HG02973 (cell line): Measurements from ENCODE around the gene BICDL1.

ENCODE experiments used
- ATAC-seq: cut with Tn5 transposase; IDR thresholded peaks from one replicate; pipeline ENCODE4 v1.9.1; 2021; ENCODE audit warnings: moderate library complexity; ENCODE audit not compliant: unreplicated experiment

BICDL1 gene

GRCh38 chr12:120078868-120079267, 89.8 kb downstream of the BICDL1 start:
- ATAC-seq = no peak

DNA sequence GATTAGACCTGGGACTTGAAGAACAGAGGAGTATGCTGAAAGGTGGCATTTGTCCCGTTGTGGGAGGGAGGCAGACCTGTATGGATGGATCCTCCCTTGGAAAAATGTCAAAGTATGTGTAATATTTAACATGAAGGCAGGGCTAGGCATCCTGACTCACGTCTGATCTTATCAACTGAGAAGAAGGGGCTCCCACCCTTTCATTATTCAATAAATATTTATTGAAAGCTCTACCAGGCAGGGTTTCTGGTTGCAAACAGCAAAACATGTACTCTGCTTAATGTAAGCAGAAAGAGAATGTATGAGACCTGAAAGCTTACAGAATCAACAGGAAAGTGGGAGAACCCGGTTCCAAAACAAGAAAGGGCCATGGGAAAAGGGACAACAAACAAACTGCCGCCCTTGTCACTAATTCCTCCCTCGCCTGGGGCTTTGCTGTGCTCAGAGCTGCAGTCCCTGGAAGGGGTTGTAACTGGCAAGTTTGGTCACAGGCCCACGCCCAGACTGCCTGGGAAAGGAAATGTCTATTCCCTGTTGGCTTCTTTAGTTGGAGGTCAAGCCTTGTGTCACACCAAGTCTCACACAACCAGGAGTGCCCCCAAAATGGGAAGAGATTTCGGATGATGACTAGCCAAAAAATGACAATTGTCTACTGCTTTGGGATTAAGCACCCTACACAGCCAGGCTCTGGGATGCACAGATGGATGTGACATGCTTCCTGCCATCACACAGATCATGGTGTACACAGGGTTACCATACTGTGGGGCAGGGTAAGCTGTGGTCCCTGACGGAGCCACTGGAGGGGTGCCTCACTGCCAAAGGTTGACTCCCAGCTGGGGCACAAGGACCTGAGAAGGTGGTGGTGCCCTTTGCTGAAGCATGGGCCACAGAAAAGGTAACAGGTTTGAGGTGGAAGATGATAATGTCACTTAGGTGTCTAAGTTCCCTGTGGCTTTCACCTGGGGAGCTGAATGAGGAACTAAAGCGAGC, 90.7 kb downstream of the BICDL1 start:
- ATAC-seq = no peak

DNA sequence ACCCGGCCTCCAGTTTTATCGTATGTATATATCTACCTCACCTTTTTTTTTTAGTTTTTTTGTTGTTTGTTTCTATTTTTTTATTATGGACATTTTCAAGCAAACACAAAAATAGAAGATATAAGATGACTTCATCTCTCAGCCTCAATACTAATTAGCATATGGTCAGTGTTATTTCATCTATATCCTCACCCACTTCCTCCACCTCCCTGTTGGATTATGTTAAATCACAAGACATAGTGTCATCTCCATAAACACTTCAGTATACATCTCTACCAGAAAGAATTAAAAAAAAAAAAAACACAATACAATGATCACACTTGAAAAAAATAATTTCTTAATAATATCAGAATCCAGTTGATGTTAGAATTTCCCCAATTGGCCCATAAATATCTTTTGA, 92.6 kb downstream of the BICDL1 start:
- no peak for ATAC-seq

GRCh38 chr12:120085920-120086645, 97.0 kb downstream of the BICDL1 start:
- ATAC-seq = no peak

DNA sequence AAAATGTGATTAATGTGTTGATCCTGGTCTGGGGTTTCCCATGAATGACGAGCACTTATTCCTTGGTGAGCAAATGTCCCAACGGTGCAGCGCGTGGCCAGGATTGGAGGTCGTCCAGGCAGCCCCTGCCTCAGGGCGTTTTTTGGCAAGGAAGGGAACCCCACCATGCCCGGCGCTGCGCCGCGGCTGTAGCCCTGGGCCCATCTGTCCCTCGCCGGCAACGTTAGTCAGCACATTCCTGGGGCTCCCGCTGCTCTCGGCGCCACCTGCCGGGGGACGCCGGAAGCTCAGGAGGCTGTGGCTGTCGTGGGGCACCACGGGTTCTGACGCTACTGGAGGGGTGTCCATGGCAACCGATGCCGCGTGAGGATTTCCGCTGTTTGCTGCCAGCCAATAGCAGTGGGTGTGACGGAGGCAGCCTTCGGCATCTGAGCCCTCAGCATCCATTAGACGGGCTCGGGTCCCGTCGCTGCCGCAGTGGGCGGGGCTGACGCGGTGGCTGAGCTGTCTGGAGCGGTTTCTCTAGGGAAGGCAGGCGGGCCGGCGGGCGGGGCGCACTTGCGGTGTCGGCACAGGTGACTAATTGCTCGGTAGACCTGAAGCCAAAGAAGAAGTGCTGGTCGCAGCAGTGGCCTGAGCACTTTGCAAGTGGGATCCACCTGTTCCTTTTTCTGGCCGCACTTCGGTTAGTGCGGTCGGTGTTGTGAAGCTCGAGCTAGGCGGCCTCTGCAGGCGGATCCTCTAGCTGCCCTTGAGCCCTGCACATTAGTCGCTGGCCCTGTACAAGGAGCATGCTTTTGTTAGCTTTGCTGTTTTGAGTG, 98.0 kb downstream of the BICDL1 start:
- ATAC-seq = peak; percentile 96

DNA sequence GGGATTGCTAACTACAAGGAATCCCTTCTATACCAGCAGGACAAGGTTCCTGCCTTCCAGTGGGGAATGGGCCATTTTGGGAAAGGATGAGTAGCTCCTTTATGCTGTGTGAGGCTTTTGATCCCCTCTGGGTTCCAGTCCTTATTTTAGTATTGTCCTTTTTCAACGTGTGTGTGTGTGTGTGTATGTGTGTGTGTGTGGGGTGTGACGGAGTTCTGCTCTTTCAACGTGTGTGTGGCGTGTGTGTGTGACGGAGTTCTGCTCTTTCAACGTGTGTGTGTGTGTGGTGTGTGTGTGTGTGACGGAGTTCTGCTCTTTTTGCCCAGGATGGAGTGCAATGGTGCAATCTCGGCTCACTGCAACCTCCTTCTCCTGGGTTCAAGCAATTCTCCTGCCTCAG, 100.1 kb downstream of the BICDL1 start:
- ATAC-seq = no peak

- ATAC-seq = no peak
Observed at GRCh38 chr12:120089796-120090195, 100.8 kb downstream of the BICDL1 start.

- no peak for ATAC-seq
Observed at GRCh38 chr12:120090206-120090605, 101.2 kb downstream of the BICDL1 start.

DNA sequence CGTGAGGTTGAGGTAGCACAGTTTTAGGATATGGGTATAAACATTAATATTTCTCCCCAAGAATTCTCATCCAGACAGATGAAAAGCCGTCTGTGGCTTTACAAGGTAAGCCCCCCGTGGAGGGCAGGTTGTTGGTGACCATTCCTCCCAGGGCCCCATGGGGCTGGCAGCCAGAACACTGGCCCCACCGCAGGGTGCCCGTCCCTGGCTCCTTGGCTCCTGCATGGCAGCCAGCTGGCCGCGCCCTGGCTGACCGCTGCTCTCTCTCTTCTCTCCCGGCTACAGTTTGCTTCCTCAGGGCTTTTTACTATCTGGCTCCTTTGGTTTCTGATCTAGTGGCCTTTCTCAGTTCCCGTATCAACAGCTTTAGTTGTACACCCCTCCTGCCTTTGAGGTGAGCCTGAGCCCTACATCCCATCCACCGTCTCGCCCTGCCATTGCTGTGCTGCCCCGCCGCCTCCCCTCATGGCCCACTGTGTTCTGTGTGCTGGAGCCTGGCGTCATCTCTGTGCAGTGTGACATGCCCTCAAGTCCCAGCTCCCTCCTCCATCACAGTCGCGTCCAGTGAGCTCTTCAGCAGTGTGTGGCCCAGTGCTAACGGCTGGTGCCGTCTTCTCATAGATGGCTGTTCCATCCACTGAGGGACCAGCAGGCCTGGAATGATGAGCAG, 101.7 kb downstream of the BICDL1 start:
- ATAC-seq = no peak

DNA sequence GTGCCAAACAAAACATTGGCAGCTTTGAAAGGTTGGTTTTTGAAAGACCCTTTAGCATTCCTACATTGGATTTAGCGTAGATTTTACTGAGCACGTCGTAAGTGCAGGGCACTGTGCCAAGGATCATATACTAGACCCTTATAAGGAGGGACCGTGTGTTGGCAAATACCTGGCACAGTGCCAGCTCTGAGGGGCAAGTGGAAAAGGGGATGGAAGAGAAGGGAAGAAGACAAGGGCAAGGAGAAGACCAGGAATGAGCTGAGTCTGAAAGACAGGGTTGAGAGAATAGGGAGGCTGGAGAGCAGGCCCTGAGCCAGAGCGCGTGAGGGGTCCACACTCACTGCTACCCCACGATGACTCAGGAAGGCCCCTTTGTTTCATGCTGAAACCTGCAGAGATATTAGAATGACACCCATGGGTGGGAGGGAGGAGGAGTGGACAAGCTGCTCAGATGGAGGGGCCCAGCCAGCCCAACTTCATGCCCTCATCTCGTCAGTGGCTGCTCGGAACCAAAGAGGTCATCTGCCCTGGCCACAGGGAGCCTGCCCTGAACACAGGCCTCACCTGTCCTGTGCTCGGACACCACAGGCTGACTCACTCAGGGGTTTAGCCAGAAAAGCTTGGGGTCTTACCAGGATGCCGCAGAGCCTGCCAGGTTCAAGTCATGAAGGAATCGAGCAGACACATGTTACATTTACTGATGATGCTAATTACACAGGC, 102.5 kb downstream of the BICDL1 start:
- ATAC-seq = no peak

DNA sequence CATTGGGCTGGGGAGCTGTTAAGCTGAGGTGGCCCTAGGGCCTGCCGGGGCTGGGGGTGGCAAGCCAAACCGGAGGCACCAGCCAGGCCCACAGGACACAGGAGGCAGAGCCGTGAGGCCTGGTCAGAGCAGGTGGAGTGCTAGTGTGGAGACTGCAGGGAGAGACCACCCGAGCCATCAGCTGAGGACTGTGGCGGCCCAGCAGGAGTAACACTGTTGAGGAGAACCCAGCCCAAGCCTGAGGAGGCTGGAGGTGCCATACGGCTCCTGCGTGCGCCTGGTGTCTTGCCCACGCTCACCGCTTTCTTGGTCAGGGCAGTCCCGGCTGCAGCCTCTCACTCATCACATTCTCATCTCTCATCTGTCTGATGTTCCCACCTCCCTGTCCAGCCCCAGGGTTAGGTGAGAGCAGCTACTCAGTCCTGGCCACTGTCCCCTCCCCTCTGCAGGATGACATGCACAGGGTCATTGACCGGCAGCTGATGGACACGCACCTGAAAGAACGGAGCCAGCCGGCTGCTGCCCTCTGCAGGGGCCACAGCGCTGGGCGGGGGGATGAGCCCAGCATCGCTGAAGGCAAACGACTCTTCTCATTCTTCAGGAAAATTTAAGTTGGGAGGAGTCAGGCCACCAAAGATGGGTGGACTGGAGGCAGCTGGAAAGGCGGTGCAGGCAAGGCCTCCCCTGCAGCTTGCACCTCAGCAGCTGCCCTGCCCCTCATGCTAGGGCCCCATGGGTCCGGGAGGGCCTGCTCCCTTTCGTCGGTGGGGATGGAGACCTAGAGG, 103.7 kb downstream of the BICDL1 start:
- ATAC-seq = no peak

DNA sequence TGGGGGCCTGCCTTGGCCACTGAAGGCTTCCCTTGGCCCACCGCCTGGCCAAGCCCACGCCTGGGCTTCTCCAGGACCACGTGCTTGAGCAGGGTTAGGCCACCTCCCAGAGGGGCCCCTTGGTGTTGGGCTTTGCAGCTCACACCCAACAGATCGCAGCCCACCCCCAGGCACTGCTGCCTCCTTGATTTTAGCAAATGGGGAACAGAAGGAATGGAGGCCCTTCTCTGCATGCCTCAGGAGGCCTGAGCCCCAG, 104.2 kb downstream of the BICDL1 start:
- ATAC-seq = no peak

GRCh38 chr12:120093592-120094355, 104.7 kb downstream of the BICDL1 start:
- no peak for ATAC-seq

DNA sequence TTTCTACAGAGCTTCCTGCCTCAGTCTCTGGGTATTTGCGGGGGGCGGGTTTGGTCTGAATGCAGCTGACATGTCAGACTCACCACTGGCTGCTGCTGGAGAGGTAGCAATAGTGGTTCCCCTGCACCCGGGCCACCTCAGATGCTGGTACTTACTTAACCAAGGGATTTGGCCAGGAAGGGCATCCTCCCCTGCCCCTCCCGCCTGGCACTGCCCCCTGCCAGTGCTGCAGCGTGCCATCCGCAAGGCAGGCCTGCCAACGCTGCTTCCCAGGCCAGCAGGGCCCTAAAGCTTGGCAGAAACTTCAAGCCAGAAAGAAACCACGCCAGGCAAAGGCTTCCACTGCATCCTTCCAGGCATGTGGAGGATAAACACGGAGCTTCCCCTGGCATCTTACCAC, 105.4 kb downstream of the BICDL1 start:
- no peak for ATAC-seq

DNA sequence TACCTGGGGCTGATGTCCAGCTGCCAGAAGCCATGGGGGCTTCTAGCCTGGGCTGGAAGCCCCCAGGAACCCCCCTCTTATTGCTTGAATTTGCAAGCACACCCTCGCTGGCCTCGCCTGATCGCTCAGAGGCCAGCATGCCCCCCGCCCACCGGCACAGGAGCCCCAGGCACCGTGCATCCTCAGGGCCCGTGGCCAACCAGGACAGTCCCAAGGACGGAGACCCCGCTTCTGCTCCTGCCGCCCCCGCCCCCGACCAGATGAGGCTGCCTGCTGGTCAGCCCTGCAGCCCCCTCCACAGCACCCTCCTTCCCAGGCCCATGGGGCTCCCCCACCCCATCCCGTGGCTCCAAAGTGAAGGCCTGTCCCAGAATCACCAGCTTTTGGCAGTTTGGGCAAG, 106.3 kb downstream of the BICDL1 start:
- no peak for ATAC-seq

- no peak for ATAC-seq
Observed at GRCh38 chr12:120095736-120096135, 106.7 kb downstream of the BICDL1 start.

GRCh38 chr12:120096671-120097202, 107.7 kb downstream of the BICDL1 start:
- no peak for ATAC-seq

GRCh38 chr12:120098756-120099470, 109.9 kb downstream of the BICDL1 start:
- no peak for ATAC-seq
